Lower lobe of right lung (tissue), 2 donors: ENCODE measurements around the gene PLEKHD1. TPM values are rescaled to one million over a fixed set of nuclear protein-coding genes. Genes with fewer than 3 reads are reported as not detected.

Source experiments
- ATAC-seq, 2 donors: fragments of 200-7000 bp; cut with Tn5 transposase; one replicate each; pipeline ENCODE4 v1.9.1; 2020 to 2022; ENCODE audit warnings: mild to moderate bottlenecking in 2 of 2, moderate library complexity in 2 of 2
- DNase-seq: peaks from one replicate; pipeline ENCODE4 v3.0.0-alpha.2; 2020
- H3K27ac ChIP-seq: fragments of 200-600 bp; one replicate; pipeline ENCODE4 v1.8.0; 2022
- H3K27me3 ChIP-seq: fragments of 200-600 bp; one replicate; pipeline ENCODE4 v1.8.0; 2022; ENCODE audit warnings: low read depth
- H3K36me3 ChIP-seq: fragments of 200-600 bp; one replicate; pipeline ENCODE4 v1.8.0; 2022; ENCODE audit warnings: mild to moderate bottlenecking
- H3K4me1 ChIP-seq: fragments of 200-600 bp; one replicate; pipeline ENCODE4 v1.8.0; 2022
- H3K4me3 ChIP-seq: fragments of 200-600 bp; one replicate; pipeline ENCODE4 v1.8.0; 2022; ENCODE audit warnings: mild to moderate bottlenecking
- H3K9me3 ChIP-seq: fragments of 200-600 bp; one replicate; pipeline ENCODE4 v1.8.0; 2022
- CTCF ChIP-seq: fragments of 200-600 bp; IDR thresholded peaks from one replicate; pipeline ENCODE4 v1.8.0; 2022; ENCODE audit warnings: antibody characterized with exemption, mild to moderate bottlenecking
- intact Hi-C: fragments of 100-400 bp; cut with DNase I; formaldehyde crosslinking; loops from one replicate; pipeline ENCODE4 v1.11.0; 2022
- total RNA-seq: library from RNA; stranded (reverse); fragmentation: NEBNext Ultra II Directional; extraction: Animal tissue kit (Norgen Biotek cat#: 25700); gene quantifications from one replicate; pipeline ENCODE4 v1.2.1, GENCODE V29; 2021
- donor health status: DM: no; HTN: yes; CAD: no; lungs with severe emphysema.

The PLEKHD1 gene
- total RNA-seq, 1 donor from 2014 or later = 0.47 TPM

- peaks cover 14% of the 10 kb centered on the region for H3K36me3 ChIP-seq
- TF ChIP-seq CTCF = no peak
- ATAC-seq (no peak), DNase-seq (no peak)
- H3K27ac ChIP-seq = no peak overlapping the region
- no peak overlapping the region for H3K4me3 ChIP-seq
- intact Hi-C loops = no loop called here
- no peaks in the 10 kb centered on the region for H3K4me1 ChIP-seq
- H3K9me3 ChIP-seq = no peaks in the 10 kb centered on the region
- no peaks in the 10 kb centered on the region for H3K27me3 ChIP-seq
Observed at GRCh38 chr14:69464829-69465228, 19.7 kb upstream of the PLEKHD1 start.

GRCh38 chr14:69468949-69469348 is 15.6 kb upstream of the PLEKHD1 start:
- no peaks in the 10 kb centered on the region for H3K36me3 ChIP-seq
- no peaks in the 10 kb centered on the region for H3K4me1 ChIP-seq
- H3K4me3 ChIP-seq = no peak overlapping the region
- DNase-seq = no peak
- H3K27me3 ChIP-seq = no peaks in the 10 kb centered on the region
- intact Hi-C loops = no loop called here
- no peak for ATAC-seq
- H3K9me3 ChIP-seq = no peaks in the 10 kb centered on the region
- no peak for TF ChIP-seq CTCF
- no peak overlapping the region for H3K27ac ChIP-seq

GRCh38 chr14:69471436-69471835 is 13.1 kb upstream of the PLEKHD1 start:
- H3K27me3 ChIP-seq = no peaks in the 10 kb centered on the region
- H3K27ac ChIP-seq = no peak overlapping the region
- H3K36me3 ChIP-seq = no peaks in the 10 kb centered on the region
- no peak for TF ChIP-seq CTCF
- DNase-seq (no peak), ATAC-seq (no peak)
- no peaks in the 10 kb centered on the region for H3K4me1 ChIP-seq
- intact Hi-C loops = no loop called here
- no peaks in the 10 kb centered on the region for H3K9me3 ChIP-seq
- H3K4me3 ChIP-seq = no peak overlapping the region

- H3K9me3 ChIP-seq = no peaks in the 10 kb centered on the region
- no peak overlapping the region for H3K27ac ChIP-seq
- H3K4me3 ChIP-seq = no peak overlapping the region
- no peaks in the 10 kb centered on the region for H3K4me1 ChIP-seq
- intact Hi-C loops = no loop called here
- DNase-seq = no peak
- ATAC-seq = no peak
- no peaks in the 10 kb centered on the region for H3K36me3 ChIP-seq
- H3K27me3 ChIP-seq = no peaks in the 10 kb centered on the region
- no peak for TF ChIP-seq CTCF
Observed at GRCh38 chr14:69471916-69472315, 12.6 kb upstream of the PLEKHD1 start.

GRCh38 chr14:69473260-69473659 is 11.3 kb upstream of the PLEKHD1 start:
- DNase-seq = no peak
- ATAC-seq = no peak
- H3K27me3 ChIP-seq = no peaks in the 10 kb centered on the region
- no peaks in the 10 kb centered on the region for H3K36me3 ChIP-seq
- H3K27ac ChIP-seq = no peak overlapping the region
- intact Hi-C loops = no loop called here
- no peaks in the 10 kb centered on the region for H3K4me1 ChIP-seq
- TF ChIP-seq CTCF = no peak
- H3K9me3 ChIP-seq = no peaks in the 10 kb centered on the region
- H3K4me3 ChIP-seq = no peak overlapping the region

- Histone ChIP-seq H3K27me3 (no peaks in the 10 kb centered on the region), H3K27ac (no peak overlapping the region), H3K9me3 (no peaks in the 10 kb centered on the region), H3K36me3 (no peaks in the 10 kb centered on the region), H3K4me3 (no peak overlapping the region), H3K4me1 (no peaks in the 10 kb centered on the region)
- ATAC-seq (no peak), DNase-seq (no peak)
- TF ChIP-seq CTCF = no peak
- intact Hi-C loops = no loop called here
Observed at GRCh38 chr14:69473946-69474345, 10.6 kb upstream of the PLEKHD1 start.
